H9 (cell line): ENCODE measurements around the gene DDOST. TPM values are rescaled to one million over a fixed set of nuclear protein-coding genes. Genes with fewer than 3 reads are reported as not detected.

Experiments used
- DNase-seq: peaks from one replicate; pipeline ENCODE4 v3.0.0-alpha.2; 2017
- H2AFZ ChIP-seq: one replicate; pipeline ENCODE4 v1.6.1; 2013; ENCODE audit warnings: mild to moderate bottlenecking, low read length, control low read depth, moderate library complexity
- H2AK5ac ChIP-seq: 2 replicates; pipeline ENCODE4 v1.6.1; 2013; ENCODE audit warnings: low read length, control low read depth, mixed read lengths; ENCODE audit not compliant: insufficient read length
- H2BK120ac ChIP-seq: one replicate; pipeline ENCODE4 v1.6.1; 2013; ENCODE audit warnings: low read depth, mild to moderate bottlenecking, low read length, control low read depth, inconsistent platforms; ENCODE audit not compliant: poor library complexity, severe bottlenecking
- H2BK12ac ChIP-seq: 2 replicates; pipeline ENCODE4 v1.6.1; 2013; ENCODE audit warnings: low read length, control low read depth, mixed read lengths, low read depth; ENCODE audit not compliant: insufficient read length
- H2BK15ac ChIP-seq: 2 replicates; pipeline ENCODE4 v1.6.1; 2013; ENCODE audit warnings: low read depth, low read length, control low read depth
- H2BK20ac ChIP-seq: one replicate; pipeline ENCODE4 v1.6.1; 2013; ENCODE audit warnings: low read depth, mild to moderate bottlenecking, low read length, control low read depth, inconsistent platforms; ENCODE audit not compliant: poor library complexity, severe bottlenecking
- H2BK5ac ChIP-seq: 2 replicates; pipeline ENCODE4 v1.6.1; 2013; ENCODE audit warnings: low read length, control low read depth, mixed read lengths; ENCODE audit not compliant: insufficient read length
- H3K14ac ChIP-seq: 2 replicates; pipeline ENCODE4 v1.6.1; 2013; ENCODE audit warnings: low read length, control low read depth; ENCODE audit not compliant: insufficient read depth
- H3K18ac ChIP-seq: 2 replicates; pipeline ENCODE4 v1.6.1; 2013; ENCODE audit warnings: low read depth, mild to moderate bottlenecking, mixed read lengths, low read length, control low read depth; ENCODE audit not compliant: insufficient read length
- H3K23ac ChIP-seq: 2 replicates; pipeline ENCODE4 v1.6.1; 2013; ENCODE audit warnings: low read length, control low read depth, mixed read lengths, low read depth; ENCODE audit not compliant: insufficient read length
- H3K23me2 ChIP-seq: 2 replicates; pipeline ENCODE4 v1.6.1; 2013; ENCODE audit warnings: low read depth, mild to moderate bottlenecking, mixed read lengths, low read length, control low read depth; ENCODE audit not compliant: insufficient read length, poor library complexity, severe bottlenecking
- H3K27ac ChIP-seq: 2 replicates; pipeline ENCODE4 v1.5.1; 2013; ENCODE audit warnings: low read length, control low read depth, mixed read lengths, low read depth; ENCODE audit not compliant: insufficient read length
- H3K27me3 ChIP-seq: 2 replicates; pipeline ENCODE4 v1.6.1; 2013; ENCODE audit warnings: low read length, control low read depth, inconsistent platforms; ENCODE audit not compliant: insufficient read depth
- H3K4ac ChIP-seq: 2 replicates; pipeline ENCODE4 v1.6.1; 2013; ENCODE audit warnings: low read depth, mild to moderate bottlenecking, control low read depth, inconsistent platforms, low read length, moderate library complexity
- H3K4me1 ChIP-seq: 2 replicates; pipeline ENCODE4 v1.6.1; 2013; ENCODE audit warnings: low read length, control low read depth, inconsistent platforms; ENCODE audit not compliant: insufficient read depth
- H3K4me2 ChIP-seq: 2 replicates; pipeline ENCODE4 v1.6.1; 2013; ENCODE audit warnings: low read length, control low read depth, mixed read lengths; ENCODE audit not compliant: insufficient read length, insufficient read depth
- H3K56ac ChIP-seq: 2 replicates; pipeline ENCODE4 v1.6.1; 2013; ENCODE audit warnings: low read depth, mild to moderate bottlenecking, mixed read lengths, low read length, control low read depth; ENCODE audit not compliant: insufficient read length
- H3K79me1 ChIP-seq: 2 replicates; pipeline ENCODE4 v1.6.1; 2013; ENCODE audit warnings: low read depth, mild to moderate bottlenecking, moderate library complexity, low read length, control low read depth, inconsistent platforms; ENCODE audit not compliant: insufficient read depth, poor library complexity, severe bottlenecking
- H3K79me2 ChIP-seq: 2 replicates; pipeline ENCODE4 v1.6.1; 2013; ENCODE audit warnings: low read length, control low read depth, inconsistent platforms; ENCODE audit not compliant: insufficient read depth
- H3K9ac ChIP-seq: 2 replicates; pipeline ENCODE4 v1.6.1; 2013; ENCODE audit warnings: low read length, control low read depth, mixed read lengths; ENCODE audit not compliant: insufficient read length; ENCODE audit errors: extremely low read depth
- H3K9me3 ChIP-seq: one replicate; pipeline ENCODE4 v1.6.1; 2013; ENCODE audit warnings: low read depth, low read length, inconsistent platforms; ENCODE audit not compliant: control insufficient read depth
- H3T11ph ChIP-seq: one replicate; pipeline ENCODE4 v1.6.1; 2013; ENCODE audit warnings: mild to moderate bottlenecking, low read length, control low read depth, inconsistent platforms
- H4K20me1 ChIP-seq: one replicate; pipeline ENCODE4 v1.6.1; 2013; ENCODE audit not compliant: control insufficient read depth, insufficient read length, insufficient read depth
- H4K5ac ChIP-seq: 2 replicates; pipeline ENCODE4 v1.6.1; 2013; ENCODE audit warnings: low read depth, mild to moderate bottlenecking, mixed read lengths, low read length, control low read depth; ENCODE audit not compliant: insufficient read length
- H4K8ac ChIP-seq: replicated peaks from 2 replicates; pipeline ENCODE4 v1.6.1; 2013; ENCODE audit warnings: low read length, control low read depth, mixed read lengths, low read depth; ENCODE audit not compliant: insufficient read length
- H4K91ac ChIP-seq: 2 replicates; pipeline ENCODE4 v1.6.1; 2013; ENCODE audit warnings: low read depth, mild to moderate bottlenecking, moderate library complexity, mixed read lengths, low read length, control low read depth; ENCODE audit not compliant: insufficient read length
- H3K27ac Mint-ChIP-seq, 3 experiments: 2 replicates in 2 of 3; 3 replicates in 1 of 3; pipeline ENCODE4 v1.8.0; 2020 to 2021; ENCODE audit warnings: mixed read lengths in 3 of 3, mild to moderate bottlenecking in 1 of 3, moderate library complexity in 1 of 3
- H3K27me3 Mint-ChIP-seq: 2 replicates; pipeline ENCODE4 v1.8.0; 2021; ENCODE audit warnings: low read depth, mild to moderate bottlenecking, moderate library complexity, mixed read lengths
- H3K36me3 Mint-ChIP-seq, 3 experiments: 2 replicates in 2 of 3; 3 replicates in 1 of 3; pipeline ENCODE4 v1.8.0; 2020 to 2021; ENCODE audit warnings: low read depth in 3 of 3, mixed read lengths in 3 of 3; ENCODE audit not compliant: insufficient read depth in 1 of 3
- H3K4me1 Mint-ChIP-seq, 2 experiments: 2 replicates each; pipeline ENCODE4 v1.8.0; 2020; ENCODE audit warnings: mixed read lengths in 2 of 2
- H3K4me3 Mint-ChIP-seq, 2 experiments: 2 replicates in 1 of 2; 3 replicates in 1 of 2; pipeline ENCODE4 v1.8.0; 2020 to 2021; ENCODE audit warnings: mild to moderate bottlenecking in 2 of 2, mixed read lengths in 2 of 2, moderate library complexity in 1 of 2
- H3K9me3 Mint-ChIP-seq, 2 experiments: 2 replicates in 1 of 2; 3 replicates in 1 of 2; pipeline ENCODE4 v1.8.0; 2020; ENCODE audit warnings: mild to moderate bottlenecking in 2 of 2, mixed read lengths in 2 of 2, moderate library complexity in 1 of 2
- WGBS: extraction: QIAGEN DNeasy Blood & Tissue Kit; methylation state at CpG from one replicate; pipeline ENCODE4 v1.1.7; 2013; ENCODE audit warnings: missing lambda C conversion rate, low lambda C conversion rate, mixed read lengths; ENCODE audit not compliant: insufficient read length; ENCODE audit errors: extremely low coverage; 5-methylcytosine and 5-hydroxymethylcytosine counted together
- total RNA-seq: library from RNA; stranded (reverse); gene quantifications from 2 replicates; pipeline ENCODE4 v1.2.1, GENCODE V29; 2021
- TF ChIP-seq, protein P1 (sequence below): fragments of 200-600 bp; sonication (generic); conservative IDR thresholded peaks from 3 replicates; pipeline ENCODE4 v1.8.0; 2021; ENCODE audit warnings: antibody characterized with exemption, mild to moderate bottlenecking

DDOST gene
- total RNA-seq, 1 experiment from 2014 or later: 255 TPM

GRCh38 chr1:20706841-20707240 lies 45.7 kb upstream of the DDOST start:
- no peaks in the 10 kb centered on the region for H3K9me3 ChIP-seq
- Mint-ChIP-seq H3K4me3 (no peak overlapping the region), H3K27me3 (no peaks in the 10 kb centered on the region), H3K4me1 (no peaks in the 10 kb centered on the region), H3K27ac (no peak overlapping the region), H3K36me3 (peaks cover 5 to 36% (median 8%) of the 10 kb centered on the region in 3 experiments; a peak in 4 of 7 replicates), H3K9me3 (no peaks in the 10 kb centered on the region)
- TF ChIP-seq, protein P1, sequence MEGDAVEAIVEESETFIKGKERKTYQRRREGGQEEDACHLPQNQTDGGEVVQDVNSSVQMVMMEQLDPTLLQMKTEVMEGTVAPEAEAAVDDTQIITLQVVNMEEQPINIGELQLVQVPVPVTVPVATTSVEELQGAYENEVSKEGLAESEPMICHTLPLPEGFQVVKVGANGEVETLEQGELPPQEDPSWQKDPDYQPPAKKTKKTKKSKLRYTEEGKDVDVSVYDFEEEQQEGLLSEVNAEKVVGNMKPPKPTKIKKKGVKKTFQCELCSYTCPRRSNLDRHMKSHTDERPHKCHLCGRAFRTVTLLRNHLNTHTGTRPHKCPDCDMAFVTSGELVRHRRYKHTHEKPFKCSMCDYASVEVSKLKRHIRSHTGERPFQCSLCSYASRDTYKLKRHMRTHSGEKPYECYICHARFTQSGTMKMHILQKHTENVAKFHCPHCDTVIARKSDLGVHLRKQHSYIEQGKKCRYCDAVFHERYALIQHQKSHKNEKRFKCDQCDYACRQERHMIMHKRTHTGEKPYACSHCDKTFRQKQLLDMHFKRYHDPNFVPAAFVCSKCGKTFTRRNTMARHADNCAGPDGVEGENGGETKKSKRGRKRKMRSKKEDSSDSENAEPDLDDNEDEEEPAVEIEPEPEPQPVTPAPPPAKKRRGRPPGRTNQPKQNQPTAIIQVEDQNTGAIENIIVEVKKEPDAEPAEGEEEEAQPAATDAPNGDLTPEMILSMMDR: no peak
- no peak overlapping the region for H2BK20ac ChIP-seq
- H3K27me3 ChIP-seq: no peaks in the 10 kb centered on the region
- no peak overlapping the region for H3K4me2 ChIP-seq
- H3K4me1 ChIP-seq: no peaks in the 10 kb centered on the region
- H2AFZ ChIP-seq: no peak overlapping the region
- H4K91ac ChIP-seq: no peak overlapping the region
- no peak overlapping the region for H2BK120ac ChIP-seq
- H2AK5ac ChIP-seq: no peak overlapping the region
- no peak overlapping the region for H3K14ac ChIP-seq
- H3K4ac ChIP-seq: no peak overlapping the region
- no peaks in the 10 kb centered on the region for H3K79me1 ChIP-seq
- H3K23ac ChIP-seq: no peak overlapping the region
- H3K79me2 ChIP-seq: no peaks in the 10 kb centered on the region
- H4K8ac ChIP-seq: no peak overlapping the region
- no peaks in the 10 kb centered on the region for H4K20me1 ChIP-seq
- no peak overlapping the region for H2BK12ac ChIP-seq
- no peak for DNase-seq
- H2BK5ac ChIP-seq: no peak overlapping the region
- no peak overlapping the region for H3K18ac ChIP-seq
- no peak overlapping the region for H3K27ac ChIP-seq
- H3K23me2 ChIP-seq: no peaks in the 10 kb centered on the region
- H4K5ac ChIP-seq: no peak overlapping the region
- H3K9ac ChIP-seq: no peak overlapping the region
- no peak overlapping the region for H2BK15ac ChIP-seq
- no CpG with 5 or more reads among the region's 5 CpGs for WGBS
- no peak overlapping the region for H3T11ph ChIP-seq
- no peak overlapping the region for H3K56ac ChIP-seq
